ENCODE data around the gene GCSH.

Gene GCSH

GRCh38 chr16:81041696-81042095 is 54.5 kb downstream of the GCSH start:
- DNase-seq = no peak

DNA sequence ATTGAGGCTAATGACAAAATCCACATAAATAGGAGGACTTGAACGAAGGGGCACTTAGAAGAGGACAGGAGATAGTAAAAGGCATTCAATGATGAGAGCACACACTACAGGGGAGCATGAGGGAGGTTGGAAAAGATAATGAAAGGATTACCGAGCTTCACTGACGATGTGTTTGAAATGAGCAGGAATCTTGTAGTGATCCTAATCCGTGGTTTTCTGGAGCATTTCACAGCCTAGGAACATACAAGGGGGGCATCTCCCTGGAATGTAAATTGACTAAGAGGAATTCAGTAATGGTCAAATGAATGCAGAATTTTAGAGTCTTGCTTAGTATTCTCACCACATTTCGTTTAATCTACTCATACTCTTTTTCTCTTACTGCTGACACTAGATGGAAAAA is 55.4 kb downstream of the GCSH start:
- no peak for DNase-seq

- DNase-seq = peak; percentile 15 to 62
Observed at GRCh38 chr16:81040131-81040530, 56.1 kb downstream of the GCSH start.

DNA sequence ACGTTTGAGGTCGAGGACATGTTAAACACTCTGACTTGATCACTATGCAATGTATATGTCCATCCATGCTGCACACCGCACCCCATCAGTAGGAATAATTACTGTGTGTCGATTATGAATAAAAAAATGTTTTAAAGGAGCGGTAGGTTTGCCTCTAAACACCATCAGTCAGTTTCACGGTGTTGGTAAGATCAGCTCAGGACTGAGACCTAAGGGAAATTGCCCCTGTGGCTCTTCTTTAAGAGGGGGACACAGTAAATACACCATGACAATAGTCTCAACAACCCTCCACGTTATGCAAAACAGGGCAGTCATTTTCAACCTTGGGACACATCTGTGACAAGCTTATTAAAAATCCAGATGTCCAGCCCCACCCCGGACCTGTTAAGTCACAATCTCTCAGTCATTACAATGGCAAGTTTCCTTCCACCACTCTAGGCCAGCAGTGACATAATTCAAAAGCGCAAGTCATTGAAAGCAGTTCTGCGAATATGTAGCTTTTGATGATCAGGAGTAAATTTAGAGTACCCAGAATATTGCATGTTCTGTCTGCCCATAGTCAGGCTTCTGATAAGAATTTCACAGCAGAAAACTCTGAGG is 59.3 kb downstream of the GCSH start:
- DNase-seq = peak; percentile 17 to 33

GRCh38 chr16:81035975-81036750 is 60.0 kb downstream of the GCSH start:
- peak in 1 of 2 donors; percentile 7 for DNase-seq

DNA sequence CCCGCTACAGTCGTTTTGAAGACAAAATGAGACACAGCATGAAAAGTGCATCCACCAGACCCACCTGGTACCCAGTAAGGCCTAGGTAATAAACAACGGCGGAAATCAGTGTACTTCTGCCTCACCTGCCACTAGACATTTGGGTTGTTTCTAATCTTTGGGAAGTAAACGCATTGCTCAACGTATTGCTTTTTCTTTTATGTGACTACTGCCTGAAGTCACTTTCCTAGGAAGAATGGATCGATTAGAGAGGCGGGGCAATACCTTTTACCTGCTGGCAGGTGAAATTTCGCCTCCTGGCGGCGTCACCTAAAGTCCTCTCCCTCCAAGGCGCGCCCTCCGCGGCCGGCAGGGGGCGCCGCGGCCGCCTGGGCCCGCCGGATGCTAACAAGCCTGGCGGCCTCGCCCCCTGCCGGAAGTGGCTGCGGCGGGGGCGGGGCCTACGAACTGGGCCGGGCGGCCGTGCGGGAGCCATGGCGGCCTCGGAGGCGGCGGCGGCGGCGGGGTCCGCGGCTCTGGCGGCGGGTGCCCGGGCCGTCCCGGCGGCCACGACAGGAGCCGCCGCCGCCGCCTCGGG is 60.7 kb downstream of the GCSH start, which contains the start of gene ATMIN:
ATMIN (plus strand) TSS at position 445 of the 577 bp plus-strand sequence; CDS start at position 474, 29 bp downstream.
- peak; percentile 88 to 94 for DNase-seq

All from inflammatory macrophage (primary cell).